Hematopoietic multipotent progenitor cell (in vitro differentiated cells): ENCODE measurements around the gene VSNL1. TPM values are rescaled to one million over a fixed set of nuclear protein-coding genes. Genes with fewer than 3 reads are reported as not detected.

Experiments
- DNase-seq, 3 donors: peaks; one replicate each; pipeline ENCODE4 v3.0.0-alpha.2; 2011 to 2015; ENCODE audit warnings: low read depth in 2 of 3, low spot score in 2 of 3
- total RNA-seq: library from RNA; depleted of rRNA; stranded (reverse); fragments of >200 nt; gene quantifications from one replicate; pipeline ENCODE4 v1.2.3, GENCODE V29; 2012

The VSNL1 gene
- total RNA-seq, 1 donor: not detected

DNA sequence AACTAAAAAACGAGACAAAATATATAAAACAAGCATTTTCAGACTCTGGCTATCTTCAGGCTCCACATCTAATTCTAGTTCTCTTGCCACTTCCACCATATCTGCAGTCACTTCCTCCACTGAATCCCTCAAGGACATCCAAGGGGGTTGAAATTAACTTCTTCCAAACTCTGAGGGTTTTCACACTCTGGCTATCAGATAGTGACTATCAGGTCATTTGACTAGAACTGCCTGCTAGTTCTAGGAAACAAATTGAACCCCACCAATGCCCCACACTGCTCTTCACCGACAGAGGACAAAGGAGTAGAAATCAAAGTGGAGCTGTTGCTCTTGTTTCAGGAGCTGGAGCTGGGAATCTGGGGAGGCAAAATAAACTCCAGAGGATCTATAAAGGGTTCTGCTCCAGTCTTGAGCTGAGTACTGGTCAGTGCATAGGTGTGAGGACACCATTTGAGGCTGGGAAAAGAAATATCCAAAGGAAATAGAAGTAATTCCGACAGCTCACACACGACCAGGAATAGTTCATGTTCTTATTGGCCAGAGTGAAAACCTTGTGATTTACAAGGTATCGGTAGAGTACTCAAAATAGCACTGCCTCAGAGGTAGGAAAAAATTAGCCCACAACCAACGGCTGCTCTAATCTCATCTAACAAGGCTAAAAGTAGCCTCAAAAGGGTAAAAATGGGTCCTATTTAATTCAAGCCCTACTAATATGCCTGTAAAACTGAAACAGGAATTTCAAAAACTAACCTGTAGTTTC, 141.8 kb downstream of the VSNL1 start:
- no peak for DNase-seq

DNA sequence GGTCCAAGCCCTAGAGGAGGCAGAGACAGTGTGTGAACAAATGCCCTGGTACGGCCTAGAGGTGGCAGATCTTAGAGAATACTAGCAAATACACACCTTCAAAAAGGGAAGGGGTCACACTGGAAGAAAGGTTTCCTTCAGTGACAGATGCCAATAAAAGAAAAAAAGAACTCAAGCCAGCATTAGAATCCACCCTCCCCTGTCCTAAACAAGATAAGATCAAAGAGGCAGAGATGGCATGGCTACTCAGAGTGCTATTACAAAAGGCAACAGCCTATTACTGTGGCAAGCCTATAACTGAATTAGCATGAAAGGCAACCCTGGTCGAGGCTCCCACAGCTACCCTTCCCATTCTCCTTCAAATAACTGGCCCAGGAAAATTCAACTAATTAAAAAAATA, 143.5 kb downstream of the VSNL1 start:
- DNase-seq: no peak

- no peak for DNase-seq
These were observed 148.1 kb downstream of the VSNL1 start for GRCh38 chr2:17688600-17688999.

DNA sequence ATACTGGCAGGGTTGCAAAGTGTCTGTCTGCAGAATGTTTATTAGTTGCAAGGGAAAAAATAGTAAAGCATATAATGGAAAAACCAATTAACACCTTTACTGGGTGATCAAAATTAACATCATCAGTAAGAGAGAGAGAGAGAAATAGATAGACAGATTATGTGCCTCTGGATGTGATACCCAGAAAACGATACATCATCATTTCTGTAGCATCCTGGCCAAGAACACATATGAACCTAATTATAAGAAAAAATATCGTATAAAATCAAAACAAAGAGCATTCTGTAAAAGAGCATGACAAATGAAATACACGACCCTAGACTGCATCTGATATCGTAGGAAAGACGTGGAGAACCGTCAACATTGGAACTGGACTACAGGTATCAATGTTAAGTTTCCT, 148.5 kb downstream of the VSNL1 start:
- DNase-seq: no peak

- no peak for DNase-seq
These were observed 150.3 kb downstream of the VSNL1 start for GRCh38 chr2:17690776-17691175.

Other genes starting within 250 kb of the VSNL1 start
- gene RAD51AP2, start 22.3 kb upstream of the VSNL1 start, total RNA-seq: not detected
- gene SMC6, start 213.1 kb downstream of the VSNL1 start, total RNA-seq: 3.8 TPM
- gene GEN1, start 213.4 kb downstream of the VSNL1 start, total RNA-seq: 4.0 TPM